Vagina (tissue), 2 donors: ENCODE results near the gene ODAPH.

Experiments
- CTCF ChIP-seq, 3 experiments: fragments of 450-650 bp in 2 of 3; fragments of 200-600 bp in 1 of 3; sonication (generic) in 1 of 3; IDR thresholded peaks; one replicate each; pipeline ENCODE4 v1.5.1; 2017 to 2019; ENCODE audit warnings: antibody characterized with exemption in 3 of 3, mild to moderate bottlenecking in 2 of 3, moderate library complexity in 2 of 3
- POLR2A ChIP-seq, 2 donors: fragments of 450-650 bp; IDR thresholded peaks; one replicate each; pipeline ENCODE4 v1.6.1; 2017; ENCODE audit warnings: antibody characterized with exemption in 2 of 2, mild to moderate bottlenecking in 2 of 2, moderate library complexity in 2 of 2
- POLR2AphosphoS5 ChIP-seq, 2 donors: sonication (generic); formaldehyde crosslinking; IDR thresholded peaks; one replicate each; pipeline ENCODE4 v1.9.0; 2017; ENCODE audit warnings: antibody characterized with exemption in 2 of 2, mild to moderate bottlenecking in 2 of 2, low read depth in 1 of 2; ENCODE audit not compliant: insufficient read depth in 1 of 2

GRCh38 chr4:75566911-75567310 lies 11.0 kb downstream of the ODAPH start:
- no peak for TF ChIP-seq CTCF (IDR thresholded peaks at IDR 0.05)
- no peak for TF ChIP-seq POLR2A (IDR thresholded peaks at IDR 0.05)
- no peak for TF ChIP-seq POLR2AphosphoS5 (IDR thresholded peaks at IDR 0.05; ENCODE audit: insufficient read depth in 1 of 2, low read depth in 1 of 2)
